Muscle of leg (tissue), 16 donors: ENCODE measurements around the gene NDUFB1. TPM values are rescaled to one million over a fixed set of nuclear protein-coding genes. Genes with fewer than 3 reads are reported as not detected.

ENCODE experiments used
- DNase-seq: peaks from one replicate; pipeline ENCODE4 v3.0.0; 2013
- H3K27ac ChIP-seq: one replicate; pipeline ENCODE4 v1.5.1; 2013; ENCODE audit warnings: mild to moderate bottlenecking, low read length, control low read depth
- H3K27me3 ChIP-seq: one replicate; pipeline ENCODE4 v1.6.1; 2013; ENCODE audit warnings: low read length; ENCODE audit not compliant: control insufficient read depth, insufficient read depth
- H3K36me3 ChIP-seq: one replicate; pipeline ENCODE4 v1.6.1; 2013; ENCODE audit warnings: low read length; ENCODE audit not compliant: control insufficient read depth, insufficient read depth
- H3K4me1 ChIP-seq: one replicate; pipeline ENCODE4 v1.6.1; 2013; ENCODE audit warnings: low read length; ENCODE audit not compliant: control insufficient read depth, insufficient read depth
- H3K4me3 ChIP-seq: one replicate; pipeline ENCODE4 v1.5.1; 2013; ENCODE audit warnings: low read length, control low read depth
- H3K9me3 ChIP-seq: replicated peaks from 2 replicates; pipeline ENCODE4 v1.6.1; 2013; ENCODE audit warnings: low read depth, low read length; ENCODE audit not compliant: control insufficient read depth
- WGBS: methylation state at CpG from one replicate; pipeline ENCODE4 v1.1.5; 2013; ENCODE audit warnings: missing lambda C conversion rate; ENCODE audit not compliant: insufficient coverage; 5-methylcytosine and 5-hydroxymethylcytosine counted together
- long read RNA-seq, 11 donors: transcript quantifications; one replicate each; lab custom pipeline, GENCODE V29; 2026
- polyA plus RNA-seq, 8 donors: library from polyadenylated mRNA; unstranded; fragments of 120-200 nt; gene quantifications; one replicate each; pipeline versions ENCODE4 v1.2.1 to v1.2.3, GENCODE V29; 2013; ENCODE audit warnings: inconsistent platforms in 1 of 8, low replicate concordance in 1 of 8; ENCODE audit not compliant: insufficient read length in 8 of 8, insufficient read depth in 1 of 8
- total RNA-seq: library from RNA; stranded (reverse); fragments of 120-200 nt; gene quantifications from one replicate; pipeline ENCODE4 v1.2.4, GENCODE V29; 2013

The NDUFB1 gene
- 277 TPM for total RNA-seq
- 100 to 1,000 TPM; 104 to 155 (median 116) TPM for polyA plus RNA-seq
- long read RNA-seq, donor 1, transcript NDUFB1-203 (2 exons, 1,333 nt), result minor isoform, 19 of 60 reads
- long read RNA-seq, donor 1, transcript NDUFB1-201 (3 exons, 528 nt), result major isoform, 41 of 60 reads
- long read RNA-seq, donor 1, partial matches to known transcripts, result 0 of 60 reads
- long read RNA-seq, donor 1, other reads (novel, unspliced or antisense), result 0 of 60 reads
- long read RNA-seq, donor 2, transcript NDUFB1-201 (3 exons, 528 nt), result major isoform, 11 of 15 reads
- long read RNA-seq, donor 2, partial matches to known transcripts, result 0 of 15 reads
- long read RNA-seq, donor 2, other reads (novel, unspliced or antisense), result 0 of 15 reads
- long read RNA-seq, donor 3, transcript NDUFB1-203 (2 exons, 1,333 nt), result minor isoform, 10 of 90 reads
- long read RNA-seq, donor 3, transcript NDUFB1-201 (3 exons, 528 nt), result major isoform, 80 of 90 reads
- long read RNA-seq, donor 3, partial matches to known transcripts, result 0 of 90 reads
- long read RNA-seq, donor 3, other reads (novel, unspliced or antisense), result 0 of 90 reads
- long read RNA-seq, donor 4, transcript NDUFB1-201 (3 exons, 528 nt), result major isoform, 74 of 92 reads
- long read RNA-seq, donor 4, transcript NDUFB1-203 (2 exons, 1,333 nt), result minor isoform, 17 of 92 reads
- long read RNA-seq, donor 4, partial matches to known transcripts, result 0 of 92 reads
- long read RNA-seq, donor 4, other reads (novel, unspliced or antisense), result 0 of 92 reads
- long read RNA-seq, donor 5, transcript NDUFB1-202 (4 exons, 454 nt), result minor isoform, 6 of 305 reads
- long read RNA-seq, donor 5, transcript NDUFB1-201 (3 exons, 528 nt), result major isoform, 245 of 305 reads
- long read RNA-seq, donor 5, transcript NDUFB1-203 (2 exons, 1,333 nt), result minor isoform, 54 of 305 reads
- long read RNA-seq, donor 5, partial matches to known transcripts, result 0 of 305 reads
- long read RNA-seq, donor 5, other reads (novel, unspliced or antisense), result 0 of 305 reads
- long read RNA-seq, donor 6, transcript NDUFB1-203 (2 exons, 1,333 nt), result minor isoform, 62 of 301 reads
- long read RNA-seq, donor 6, transcript NDUFB1-202 (4 exons, 454 nt), result minor isoform, 7 of 301 reads
- long read RNA-seq, donor 6, transcript NDUFB1-201 (3 exons, 528 nt), result major isoform, 231 of 301 reads
- long read RNA-seq, donor 6, partial matches to known transcripts, result 0 of 301 reads
- long read RNA-seq, donor 6, other reads (novel, unspliced or antisense), result 0 of 301 reads
- long read RNA-seq, donor 7, transcript NDUFB1-201 (3 exons, 528 nt), result major isoform, 175 of 230 reads
- long read RNA-seq, donor 7, transcript NDUFB1-203 (2 exons, 1,333 nt), result minor isoform, 50 of 230 reads
- long read RNA-seq, donor 7, partial matches to known transcripts, result 0 of 230 reads
- long read RNA-seq, donor 7, other reads (novel, unspliced or antisense), result 0 of 230 reads
- long read RNA-seq, donor 8, transcript NDUFB1-201 (3 exons, 528 nt), result major isoform, 117 of 159 reads
- long read RNA-seq, donor 8, transcript NDUFB1-202 (4 exons, 454 nt), result minor isoform, 5 of 159 reads
- long read RNA-seq, donor 8, transcript NDUFB1-203 (2 exons, 1,333 nt), result minor isoform, 36 of 159 reads
- long read RNA-seq, donor 8, partial matches to known transcripts, result 0 of 159 reads
- long read RNA-seq, donor 8, other reads (novel, unspliced or antisense), result 0 of 159 reads
- long read RNA-seq, donor 9, transcript NDUFB1-201 (3 exons, 528 nt), result major isoform, 101 of 140 reads
- long read RNA-seq, donor 9, transcript NDUFB1-203 (2 exons, 1,333 nt), result minor isoform, 38 of 140 reads
- long read RNA-seq, donor 9, partial matches to known transcripts, result 0 of 140 reads
- long read RNA-seq, donor 9, other reads (novel, unspliced or antisense), result 0 of 140 reads
- long read RNA-seq, donor 10, transcript NDUFB1-203 (2 exons, 1,333 nt), result minor isoform, 65 of 220 reads
- long read RNA-seq, donor 10, transcript NDUFB1-201 (3 exons, 528 nt), result major isoform, 144 of 220 reads
- long read RNA-seq, donor 10, partial matches to known transcripts, result 6 of 220 reads
- long read RNA-seq, donor 10, other reads (novel, unspliced or antisense), result 0 of 220 reads
- long read RNA-seq, donor 11, transcript NDUFB1-203 (2 exons, 1,333 nt), result minor isoform, 33 of 144 reads
- long read RNA-seq, donor 11, transcript NDUFB1-201 (3 exons, 528 nt), result major isoform, 110 of 144 reads
- long read RNA-seq, donor 11, partial matches to known transcripts, result 0 of 144 reads
- long read RNA-seq, donor 11, other reads (novel, unspliced or antisense), result 0 of 144 reads

- peak; percentile 90 for DNase-seq
- WGBS, result 0% methylated on average over 55 of the region's 55 CpGs
- Histone ChIP-seq H3K9me3 (no peaks in the 10 kb centered on the region), H3K4me1 (peaks cover 10% of the 10 kb centered on the region), H3K4me3 (peak within 1 kb of the TSS; percentile 74), H3K36me3 (peaks cover 10% of the 10 kb centered on the region), H3K27ac (peak within 1 kb of the TSS; percentile 96), H3K27me3 (no peaks in the 10 kb centered on the region)
These were observed at the start of gene NDUFB1, which contains the start of gene CPSF2 for GRCh38 chr14:92121670-92122350. NDUFB1 (minus strand) TSS chr14:92121706; CDS start chr14:92117637, 4,069 bp downstream. CPSF2 (plus strand) TSS chr14:92121969; CDS start chr14:92130985, 9,016 bp downstream.

GRCh38 chr14:92164958-92165357 lies 43.5 kb upstream of the NDUFB1 start:
- no peaks in the 10 kb centered on the region for H3K27me3 ChIP-seq
- peaks cover 16% of the 10 kb centered on the region for H3K36me3 ChIP-seq
- no CpG with 5 or more reads among the region's 2 CpGs for WGBS
- H3K4me3 ChIP-seq, result no peak overlapping the region
- no peaks in the 10 kb centered on the region for H3K4me1 ChIP-seq
- H3K27ac ChIP-seq, result no peak overlapping the region
- peaks cover 6% of the 10 kb centered on the region for H3K9me3 ChIP-seq
- no peak for DNase-seq

- no CpG with 5 or more reads among the region's 3 CpGs for WGBS
- peaks cover 38% of the 10 kb centered on the region for H3K36me3 ChIP-seq
These were observed 40.0 kb upstream of the NDUFB1 start for GRCh38 chr14:92161521-92161920.

DNA sequence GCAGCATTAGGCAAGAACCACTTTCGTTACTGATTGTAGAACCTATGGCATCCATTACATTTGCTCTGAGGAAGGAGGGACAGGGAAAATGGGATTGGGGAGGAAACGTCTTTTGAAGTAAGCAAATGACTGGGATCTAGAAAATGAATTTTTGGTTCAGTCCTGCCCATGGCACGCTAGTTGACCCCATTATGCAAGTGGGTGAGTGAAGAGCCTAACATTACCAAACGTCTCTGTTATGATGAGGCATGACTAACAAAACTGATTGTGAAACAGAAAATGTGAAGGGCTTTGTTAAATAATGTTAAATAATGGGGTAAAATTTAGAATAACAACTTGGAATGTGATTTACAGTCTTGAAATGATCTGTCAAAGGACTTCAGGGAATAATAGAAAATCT lies 39.1 kb upstream of the NDUFB1 start:
- WGBS, result 35% methylated on average over 4 of the region's 4 CpGs
- H3K27ac ChIP-seq, result no peak overlapping the region
- no peaks in the 10 kb centered on the region for H3K4me1 ChIP-seq
- peaks cover 37% of the 10 kb centered on the region for H3K36me3 ChIP-seq
- no peak overlapping the region for H3K4me3 ChIP-seq
- H3K27me3 ChIP-seq, result no peaks in the 10 kb centered on the region
- peaks cover 2% of the 10 kb centered on the region for H3K9me3 ChIP-seq
- DNase-seq, result no peak

More at GRCh38 chr14:92161521-92161920, 40.0 kb upstream of the NDUFB1 start:
- H3K27me3 ChIP-seq, result no peaks in the 10 kb centered on the region
- H3K9me3 ChIP-seq, result peaks cover 6% of the 10 kb centered on the region
- no peak overlapping the region for H3K4me3 ChIP-seq
- no peaks in the 10 kb centered on the region for H3K4me1 ChIP-seq
- H3K27ac ChIP-seq, result no peak overlapping the region
- no peak for DNase-seq

DNA sequence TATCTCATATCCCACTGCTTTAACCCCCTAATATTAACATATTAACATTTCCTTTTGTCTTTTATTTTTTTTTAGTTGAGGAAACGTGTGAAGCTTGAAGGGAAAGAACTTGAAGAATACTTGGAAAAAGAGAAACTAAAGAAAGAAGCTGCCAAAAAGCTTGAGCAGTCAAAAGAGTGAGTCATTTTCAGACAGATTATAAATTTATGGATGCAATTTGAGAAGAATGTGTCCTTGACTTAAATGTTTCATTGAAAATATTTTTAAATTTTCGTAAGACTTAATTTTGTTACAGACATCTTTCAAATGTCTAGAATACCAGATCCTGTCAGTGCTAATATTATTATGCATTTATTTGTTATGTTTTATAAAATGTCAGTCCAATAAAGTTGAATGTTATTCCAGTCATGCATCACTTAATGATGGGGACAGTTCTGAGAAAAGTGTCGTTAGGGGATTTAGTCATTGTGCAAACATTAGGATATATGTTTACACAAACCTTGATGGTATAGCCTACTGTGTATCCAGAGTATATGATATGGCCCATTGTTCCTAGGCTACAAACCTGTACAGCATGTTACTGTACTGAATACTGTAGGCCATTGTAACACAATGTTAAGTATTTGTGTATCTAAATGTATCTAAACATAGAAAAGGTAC lies 32.9 kb upstream of the NDUFB1 start:
- Histone ChIP-seq H3K27me3 (no peaks in the 10 kb centered on the region), H3K9me3 (no peaks in the 10 kb centered on the region), H3K27ac (no peak overlapping the region), H3K36me3 (peaks cover 38% of the 10 kb centered on the region), H3K4me1 (no peaks in the 10 kb centered on the region), H3K4me3 (no peak overlapping the region)
- 100% methylated on average over 1 of the region's 3 CpGs for WGBS
- no peak for DNase-seq

- Histone ChIP-seq H3K4me1 (no peaks in the 10 kb centered on the region), H3K4me3 (no peak overlapping the region), H3K36me3 (peaks cover 35% of the 10 kb centered on the region), H3K27ac (no peak overlapping the region), H3K9me3 (no peaks in the 10 kb centered on the region), H3K27me3 (no peaks in the 10 kb centered on the region)
- WGBS, result no CpG with 5 or more reads among the region's 1 CpG
- no peak for DNase-seq
These were observed 32.1 kb upstream of the NDUFB1 start for GRCh38 chr14:92153581-92153980.

- Histone ChIP-seq H3K36me3 (peaks cover 48% of the 10 kb centered on the region), H3K4me3 (no peak overlapping the region), H3K27ac (no peak overlapping the region), H3K27me3 (no peaks in the 10 kb centered on the region), H3K9me3 (no peaks in the 10 kb centered on the region), H3K4me1 (no peaks in the 10 kb centered on the region)
- WGBS, result 80% methylated on average over 1 of the region's 2 CpGs
- DNase-seq, result no peak
These were observed 23.2 kb upstream of the NDUFB1 start for GRCh38 chr14:92144708-92145107.

DNA sequence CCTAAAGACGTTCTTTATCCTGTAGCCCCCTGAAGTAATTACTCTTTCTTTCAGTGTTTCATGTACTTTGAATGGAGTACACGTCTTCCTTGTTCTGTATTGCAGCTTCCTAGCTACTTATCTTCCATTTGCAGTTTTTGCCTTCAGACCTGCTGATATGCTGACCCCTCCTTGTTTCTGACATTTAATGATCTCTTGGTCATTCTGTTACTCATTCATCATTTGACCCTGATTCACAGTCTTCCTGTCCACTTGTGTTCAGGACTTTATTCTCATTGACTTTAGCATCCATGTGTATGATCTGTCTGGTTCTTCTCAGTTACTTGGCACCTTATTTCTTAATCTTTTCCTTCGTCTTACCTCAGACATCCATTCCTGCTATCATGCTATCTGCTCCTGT lies 22.5 kb upstream of the NDUFB1 start:
- Histone ChIP-seq H3K36me3 (peaks cover 50% of the 10 kb centered on the region), H3K4me1 (no peaks in the 10 kb centered on the region), H3K27me3 (no peaks in the 10 kb centered on the region), H3K9me3 (no peaks in the 10 kb centered on the region), H3K4me3 (no peak overlapping the region), H3K27ac (no peak overlapping the region)
- no peak for DNase-seq
- 78% methylated on average over 3 of the region's 3 CpGs for WGBS
